IPS DF 6.9 (cell line): ENCODE measurements around the gene ATP6V0D1.

Source experiments
- DNase-seq: peaks from one replicate; pipeline ENCODE4 v3.0.0-alpha.2; 2013; ENCODE audit warnings: low read depth, low spot score
- H3K27ac ChIP-seq: one replicate; pipeline ENCODE4 v1.5.1; 2013; ENCODE audit warnings: low read length, control low read depth
- H3K27me3 ChIP-seq: 2 replicates; pipeline ENCODE4 v1.6.1; 2013; ENCODE audit warnings: mild to moderate bottlenecking, low read length; ENCODE audit not compliant: control insufficient read depth, insufficient read depth
- H3K36me3 ChIP-seq: 2 replicates; pipeline ENCODE4 v1.6.1; 2013; ENCODE audit warnings: low read length; ENCODE audit not compliant: control insufficient read depth, insufficient read depth
- H3K4me1 ChIP-seq: 2 replicates; pipeline ENCODE4 v1.6.1; 2013; ENCODE audit warnings: low read length; ENCODE audit not compliant: control insufficient read depth, insufficient read depth
- H3K4me3 ChIP-seq: 2 replicates; pipeline ENCODE4 v1.5.1; 2013; ENCODE audit warnings: mild to moderate bottlenecking, low read length
- H3K9me3 ChIP-seq: 2 replicates; pipeline ENCODE4 v1.6.1; 2013; ENCODE audit warnings: low read length, inconsistent platforms; ENCODE audit not compliant: control insufficient read depth, insufficient read depth
- WGBS: extraction: QIAGEN DNeasy Blood & Tissue Kit; methylation state at CpG from one replicate; pipeline ENCODE4 v1.1.7; 2013; ENCODE audit warnings: mixed read lengths, missing lambda C conversion rate; ENCODE audit not compliant: insufficient read length, insufficient coverage; 5-methylcytosine and 5-hydroxymethylcytosine counted together

ATP6V0D1 gene

GRCh38 chr16:67454104-67454503 lies 26.9 kb downstream of the ATP6V0D1 start:
- no peaks in the 10 kb centered on the region for H3K27me3 ChIP-seq
- WGBS, result no CpG with 5 or more reads among the region's 5 CpGs
- no peak overlapping the region for H3K4me3 ChIP-seq
- no peaks in the 10 kb centered on the region for H3K4me1 ChIP-seq
- no peaks in the 10 kb centered on the region for H3K9me3 ChIP-seq
- no peak for DNase-seq
- H3K36me3 ChIP-seq, result 0 out of 2 replicates have a peak, but pooled peaks cover 2% of the 10 kb centered on the region
- H3K27ac ChIP-seq, result no peak overlapping the region

- Histone ChIP-seq H3K27me3 (no peaks in the 10 kb centered on the region), H3K4me3 (no peak overlapping the region), H3K36me3 (0 out of 2 replicates have a peak, but pooled peaks cover 2% of the 10 kb centered on the region), H3K9me3 (no peaks in the 10 kb centered on the region), H3K4me1 (no peaks in the 10 kb centered on the region), H3K27ac (no peak overlapping the region)
- no peak for DNase-seq
- WGBS, result no CpG with 5 or more reads among the region's 2 CpGs
Observed at GRCh38 chr16:67451704-67452435, 29.1 kb downstream of the ATP6V0D1 start.

- WGBS, result no CpG with 5 or more reads among the region's 12 CpGs
- Histone ChIP-seq H3K4me1 (no peaks in the 10 kb centered on the region), H3K36me3 (0 out of 2 replicates have a peak, but pooled peaks cover 2% of the 10 kb centered on the region), H3K27me3 (no peaks in the 10 kb centered on the region), H3K4me3 (no peak overlapping the region), H3K27ac (no peak overlapping the region), H3K9me3 (no peaks in the 10 kb centered on the region)
- no peak for DNase-seq
Observed at GRCh38 chr16:67451061-67451703, 29.8 kb downstream of the ATP6V0D1 start.

GRCh38 chr16:67449739-67450138 lies 31.2 kb downstream of the ATP6V0D1 start:
- H3K27me3 ChIP-seq, result no peaks in the 10 kb centered on the region
- H3K36me3 ChIP-seq, result 0 out of 2 replicates have a peak, but pooled peaks cover 2% of the 10 kb centered on the region
- no peaks in the 10 kb centered on the region for H3K4me1 ChIP-seq
- no peaks in the 10 kb centered on the region for H3K9me3 ChIP-seq
- no CpG with 5 or more reads among the region's 3 CpGs for WGBS
- no peak for DNase-seq
- H3K27ac ChIP-seq, result no peak overlapping the region
- H3K4me3 ChIP-seq, result no peak overlapping the region

- WGBS, result no CpG with 5 or more reads among the region's 2 CpGs
- no peak for DNase-seq
- H3K4me3 ChIP-seq, result no peak overlapping the region
- H3K36me3 ChIP-seq, result 0 out of 2 replicates have a peak, but pooled peaks cover 2% of the 10 kb centered on the region
- no peaks in the 10 kb centered on the region for H3K27me3 ChIP-seq
- no peaks in the 10 kb centered on the region for H3K4me1 ChIP-seq
- H3K9me3 ChIP-seq, result no peaks in the 10 kb centered on the region
- no peak overlapping the region for H3K27ac ChIP-seq
Observed at GRCh38 chr16:67449336-67449735, 31.6 kb downstream of the ATP6V0D1 start.

GRCh38 chr16:67448580-67448979 lies 32.4 kb downstream of the ATP6V0D1 start:
- Histone ChIP-seq H3K4me3 (no peak overlapping the region), H3K27ac (no peak overlapping the region), H3K27me3 (no peaks in the 10 kb centered on the region), H3K4me1 (0 out of 2 replicates have a peak, but pooled peaks cover 1% of the 10 kb centered on the region), H3K36me3 (0 out of 2 replicates have a peak, but pooled peaks cover 2% of the 10 kb centered on the region), H3K9me3 (no peaks in the 10 kb centered on the region)
- no peak for DNase-seq
- WGBS, result no CpG with 5 or more reads among the region's 5 CpGs

- H3K9me3 ChIP-seq, result no peaks in the 10 kb centered on the region
- no peak for DNase-seq
- no peak overlapping the region for H3K27ac ChIP-seq
- no peak overlapping the region for H3K4me3 ChIP-seq
- WGBS, result no CpG with 5 or more reads among the region's 6 CpGs
- no peaks in the 10 kb centered on the region for H3K27me3 ChIP-seq
- 0 out of 2 replicates have a peak, but pooled peaks cover 1% of the 10 kb centered on the region for H3K4me1 ChIP-seq
- H3K36me3 ChIP-seq, result peaks cover 3% of the 10 kb centered on the region; the same call in 1 of the 2 replicates
Observed at GRCh38 chr16:67447508-67448076, 33.4 kb downstream of the ATP6V0D1 start.

- 0 out of 2 replicates have a peak, but pooled peaks cover 1% of the 10 kb centered on the region for H3K4me1 ChIP-seq
- H3K27ac ChIP-seq, result no peak overlapping the region
- no peak overlapping the region for H3K4me3 ChIP-seq
- no CpG with 5 or more reads among the region's 8 CpGs for WGBS
- H3K9me3 ChIP-seq, result no peaks in the 10 kb centered on the region
- H3K27me3 ChIP-seq, result no peaks in the 10 kb centered on the region
- peaks cover 4% of the 10 kb centered on the region; the same call in 1 of the 2 replicates for H3K36me3 ChIP-seq
- no peak for DNase-seq
Observed at GRCh38 chr16:67446968-67447507, 33.9 kb downstream of the ATP6V0D1 start.

GRCh38 chr16:67445913-67446907 lies 34.7 kb downstream of the ATP6V0D1 start:
- Histone ChIP-seq H3K36me3 (peaks cover 2% of the 10 kb centered on the region; the same call in 1 of the 2 replicates), H3K4me1 (0 out of 2 replicates have a peak, but pooled peaks cover 1% of the 10 kb centered on the region), H3K9me3 (no peaks in the 10 kb centered on the region), H3K4me3 (no peak overlapping the region), H3K27me3 (no peaks in the 10 kb centered on the region), H3K27ac (no peak overlapping the region)
- WGBS, result no CpG with 5 or more reads among the region's 12 CpGs
- DNase-seq, result no peak
